ENCODE measurements around the gene NECTIN2.
"Not testable (repeated sequence)": the region's sequence is repeated elsewhere in the genome, so short reads cannot be mapped to it uniquely, and the experiment has no call there.

NECTIN2 gene

DNA sequence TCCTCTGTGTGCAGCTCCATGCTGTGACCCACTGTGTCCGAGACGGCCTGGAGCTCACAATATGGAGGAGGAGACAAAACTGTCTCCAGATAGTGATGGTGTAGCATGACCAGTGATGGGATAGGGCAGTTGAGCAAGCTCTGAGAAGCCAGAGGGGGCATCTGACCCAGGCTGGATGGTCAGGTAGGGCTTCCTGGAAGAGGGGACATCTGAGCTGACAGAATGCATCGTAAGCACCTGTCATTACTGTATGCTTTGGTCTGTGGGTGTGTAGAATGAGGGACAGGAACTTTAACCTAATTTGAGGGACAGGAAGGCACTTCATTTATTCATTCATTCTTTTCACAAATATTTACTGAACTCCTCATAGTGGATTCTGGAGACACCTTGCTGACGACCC lies 38.5 kb downstream of the NECTIN2 start:
- DNase-seq (ENCODE audit: low read depth, low spot score): no peak

- no peak for DNase-seq (ENCODE audit: low read depth, low spot score)
Measured at GRCh38 chr19:44886141-44886540, 40.0 kb downstream of the NECTIN2 start.

DNA sequence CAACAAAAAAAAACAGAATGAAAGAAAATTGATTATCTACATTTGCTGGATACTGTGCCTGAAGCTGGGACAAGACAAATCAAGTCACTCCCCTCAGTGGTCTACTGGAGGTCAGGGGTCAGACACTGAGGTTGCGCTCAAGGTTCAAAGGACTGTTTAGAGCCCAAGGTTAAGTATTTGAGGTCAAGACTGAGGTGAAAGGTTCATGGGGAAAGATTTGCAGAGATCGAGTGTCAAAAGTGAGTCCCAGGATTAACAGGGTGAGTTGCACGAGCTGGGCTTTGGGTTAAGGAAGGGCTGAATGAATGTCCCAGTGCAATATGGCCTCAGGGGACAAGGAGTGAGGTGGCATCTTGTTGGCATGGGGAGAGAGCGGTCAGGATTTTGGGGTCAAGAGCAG lies 41.6 kb downstream of the NECTIN2 start:
- DNase-seq (ENCODE audit: low read depth, low spot score): no peak

- DNase-seq (ENCODE audit: low read depth, low spot score): not testable (repeated sequence)
Measured at GRCh38 chr19:44888335-44888734, 42.2 kb downstream of the NECTIN2 start.

DNA sequence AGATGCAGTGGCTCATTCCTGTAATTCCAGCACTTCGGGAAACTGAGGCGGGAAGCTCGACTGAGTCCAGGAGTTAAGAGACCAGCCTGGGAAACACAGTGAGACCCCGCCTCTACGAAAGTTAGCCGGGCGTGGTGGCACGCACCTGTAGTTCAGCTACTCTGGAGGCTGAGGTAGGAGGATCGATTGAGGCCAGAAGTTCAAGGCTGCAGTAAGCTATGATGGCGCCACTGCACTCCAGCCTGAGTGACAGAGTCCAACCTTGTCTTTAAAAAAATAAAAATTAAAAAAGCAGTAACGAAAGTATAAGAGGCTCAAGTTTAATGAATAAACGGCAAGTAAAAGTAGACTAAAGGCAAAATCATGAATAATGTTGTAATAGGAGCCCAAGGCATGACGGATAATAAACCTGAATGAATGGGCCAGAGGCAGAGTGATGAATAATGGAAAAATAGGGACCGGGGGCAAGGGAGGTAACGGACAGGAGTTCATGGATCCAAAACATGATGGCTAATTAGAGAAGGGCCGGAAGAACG lies 43.8 kb downstream of the NECTIN2 start:
- no peak for DNase-seq (ENCODE audit: low read depth, low spot score)

- DNase-seq (ENCODE audit: low read depth, low spot score): peak; percentile 100
Measured at GRCh38 chr19:44890366-44891015, 44.4 kb downstream of the NECTIN2 start.

DNA sequence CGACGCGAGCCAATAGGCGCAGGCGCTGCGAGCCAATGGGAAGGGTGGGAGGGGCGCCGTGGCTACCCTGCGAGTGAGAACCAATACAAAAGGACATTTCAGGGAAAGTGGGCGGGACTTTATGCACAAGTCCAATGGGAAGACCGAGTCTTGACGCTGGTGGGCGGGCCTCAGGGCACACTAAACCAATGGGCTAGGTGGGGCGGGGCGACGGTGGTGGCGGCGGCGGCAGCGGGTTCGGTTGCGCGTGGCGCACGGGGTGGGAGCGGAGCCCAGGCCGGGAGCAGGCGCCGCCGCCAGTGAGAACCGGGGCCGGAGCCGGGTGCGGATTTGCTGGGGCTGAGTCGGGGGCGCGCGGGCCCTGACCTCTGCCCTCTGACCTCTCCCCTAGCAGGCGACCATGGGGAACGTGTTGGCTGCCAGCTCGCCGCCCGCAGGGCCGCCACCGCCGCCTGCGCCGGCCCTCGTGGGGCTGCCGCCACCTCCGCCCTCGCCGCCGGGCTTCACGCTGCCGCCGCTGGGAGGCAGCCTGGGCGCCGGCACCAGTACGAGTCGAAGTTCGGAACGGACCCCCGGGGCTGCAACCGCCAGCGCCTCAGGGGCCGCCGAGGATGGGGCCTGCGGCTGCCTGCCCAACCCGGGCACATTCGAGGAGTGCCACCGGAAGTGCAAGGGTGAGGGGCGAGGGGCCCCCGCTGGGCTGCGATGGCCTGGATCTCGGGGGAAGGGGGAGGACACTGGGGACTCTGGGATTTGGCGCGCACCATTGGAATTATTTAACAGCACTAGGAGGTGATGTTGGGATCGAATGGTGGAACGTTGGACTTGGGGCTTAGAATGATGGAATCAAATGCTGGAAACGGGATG lies 45.2 kb downstream of the NECTIN2 start, which contains the start of gene TOMM40:
TSS of gene TOMM40 (plus strand) at position 239 of the 867 bp plus-strand sequence. CDS start at position 401, 162 bp downstream.
- DNase-seq (ENCODE audit: low read depth, low spot score): no peak

- no peak for DNase-seq (ENCODE audit: low read depth, low spot score)
Measured at GRCh38 chr19:44892932-44893331, 46.8 kb downstream of the NECTIN2 start.

- no peak for DNase-seq (ENCODE audit: low read depth, low spot score)
Measured at GRCh38 chr19:44893332-44894051, 47.4 kb downstream of the NECTIN2 start.

- no peak for DNase-seq (ENCODE audit: low read depth, low spot score)
Measured at GRCh38 chr19:44894052-44894400, 47.9 kb downstream of the NECTIN2 start.

- DNase-seq (ENCODE audit: low read depth, low spot score): no peak
Measured at GRCh38 chr19:44894946-44895345, 48.8 kb downstream of the NECTIN2 start.

- no peak for DNase-seq (ENCODE audit: low read depth, low spot score)
Measured at GRCh38 chr19:44897835-44898234, 51.7 kb downstream of the NECTIN2 start.

DNA sequence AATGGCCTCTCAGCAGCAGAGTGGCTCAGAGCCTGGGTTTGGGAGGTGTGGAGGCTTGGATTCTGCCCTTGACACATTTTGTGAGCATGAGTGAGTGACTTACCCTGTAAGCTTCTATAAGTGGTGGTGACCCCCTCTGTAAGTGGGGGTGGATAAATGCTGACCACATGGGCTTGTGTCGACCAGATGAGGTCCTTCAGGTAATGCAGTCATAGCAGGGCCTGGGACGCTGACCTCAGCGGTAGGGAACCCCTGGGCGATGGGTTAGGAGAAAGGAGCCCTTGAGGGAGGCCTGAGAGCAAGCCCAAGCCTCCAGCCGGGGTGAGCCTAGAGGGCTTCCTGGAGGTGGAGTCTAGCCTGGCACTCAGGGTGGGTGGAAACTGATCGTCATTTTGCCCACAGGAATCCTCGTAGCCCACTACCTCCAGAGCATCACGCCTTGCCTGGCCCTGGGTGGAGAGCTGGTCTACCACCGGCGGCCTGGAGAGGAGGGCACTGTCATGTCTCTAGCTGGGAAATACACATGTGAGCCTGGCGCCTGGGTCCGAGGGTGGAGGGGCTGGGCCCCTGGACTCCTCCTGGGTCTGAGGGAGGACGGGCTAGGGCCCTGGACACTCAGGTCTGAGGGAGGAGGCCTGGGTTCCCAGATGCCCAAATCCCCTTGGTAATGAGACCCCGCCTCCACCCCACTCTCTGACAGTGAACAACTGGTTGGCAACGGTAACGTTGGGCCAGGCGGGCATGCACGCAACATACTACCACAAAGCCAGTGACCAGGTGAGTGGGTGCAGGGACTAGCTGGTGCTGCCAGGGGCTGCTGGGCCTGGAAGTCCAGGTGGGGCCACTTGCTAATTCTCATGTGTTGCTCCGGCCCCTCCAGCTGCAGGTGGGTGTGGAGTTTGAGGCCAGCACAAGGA lies 54.5 kb downstream of the NECTIN2 start:
- no peak for DNase-seq (ENCODE audit: low read depth, low spot score)

GRCh38 chr19:44903216-44903601 lies 57.1 kb downstream of the NECTIN2 start:
- DNase-seq (ENCODE audit: low read depth, low spot score): no peak

DNA sequence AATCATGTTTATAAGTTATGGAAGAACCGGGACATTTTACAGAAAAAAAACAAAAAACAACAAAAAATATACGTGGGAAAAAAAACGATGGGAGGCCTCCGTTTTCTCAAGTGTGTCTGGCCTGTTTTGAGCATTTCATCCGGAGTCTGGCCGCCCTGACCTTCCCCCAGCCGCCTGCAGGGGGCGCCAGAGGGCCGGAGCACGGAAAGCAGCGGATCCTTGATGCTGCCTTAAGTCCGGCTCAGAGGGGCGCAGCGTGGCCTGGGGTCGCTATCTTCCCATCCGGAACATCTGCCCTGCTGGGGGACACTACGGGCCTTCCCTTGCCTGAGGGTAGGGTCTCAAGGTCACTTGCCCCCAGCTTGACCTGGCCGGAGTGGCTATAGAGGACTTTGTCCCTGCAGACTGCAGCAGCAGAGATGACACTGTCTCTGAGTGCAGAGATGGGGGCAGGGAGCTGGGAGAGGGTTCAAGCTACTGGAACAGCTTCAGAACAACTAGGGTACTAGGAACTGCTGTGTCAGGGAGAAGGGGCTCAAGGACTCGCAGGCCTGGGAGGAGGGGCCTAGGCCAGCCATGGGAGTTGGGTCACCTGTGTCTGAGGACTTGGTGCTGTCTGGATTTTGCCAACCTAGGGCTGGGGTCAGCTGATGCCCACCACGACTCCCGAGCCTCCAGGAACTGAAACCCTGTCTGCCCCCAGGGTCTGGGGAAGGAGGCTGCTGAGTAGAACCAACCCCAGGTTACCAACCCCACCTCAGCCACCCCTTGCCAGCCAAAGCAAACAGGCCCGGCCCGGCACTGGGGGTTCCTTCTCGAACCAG lies 57.7 kb downstream of the NECTIN2 start:
- DNase-seq (ENCODE audit: low read depth, low spot score): peak; percentile 95

DNA sequence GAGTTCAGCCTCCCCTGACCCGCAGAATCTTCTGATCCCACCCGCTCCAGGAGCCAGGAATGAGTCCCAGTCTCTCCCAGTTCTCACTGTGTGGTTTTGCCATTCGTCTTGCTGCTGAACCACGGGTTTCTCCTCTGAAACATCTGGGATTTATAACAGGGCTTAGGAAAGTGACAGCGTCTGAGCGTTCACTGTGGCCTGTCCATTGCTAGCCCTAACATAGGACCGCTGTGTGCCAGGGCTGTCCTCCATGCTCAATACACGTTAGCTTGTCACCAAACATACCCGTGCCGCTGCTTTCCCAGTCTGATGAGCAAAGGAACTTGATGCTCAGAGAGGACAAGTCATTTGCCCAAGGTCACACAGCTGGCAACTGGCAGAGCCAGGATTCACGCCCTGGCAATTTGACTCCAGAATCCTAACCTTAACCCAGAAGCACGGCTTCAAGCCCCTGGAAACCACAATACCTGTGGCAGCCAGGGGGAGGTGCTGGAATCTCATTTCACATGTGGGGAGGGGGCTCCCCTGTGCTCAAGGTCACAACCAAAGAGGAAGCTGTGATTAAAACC lies 58.4 kb downstream of the NECTIN2 start:
- no peak for DNase-seq (ENCODE audit: low read depth, low spot score)

DNA sequence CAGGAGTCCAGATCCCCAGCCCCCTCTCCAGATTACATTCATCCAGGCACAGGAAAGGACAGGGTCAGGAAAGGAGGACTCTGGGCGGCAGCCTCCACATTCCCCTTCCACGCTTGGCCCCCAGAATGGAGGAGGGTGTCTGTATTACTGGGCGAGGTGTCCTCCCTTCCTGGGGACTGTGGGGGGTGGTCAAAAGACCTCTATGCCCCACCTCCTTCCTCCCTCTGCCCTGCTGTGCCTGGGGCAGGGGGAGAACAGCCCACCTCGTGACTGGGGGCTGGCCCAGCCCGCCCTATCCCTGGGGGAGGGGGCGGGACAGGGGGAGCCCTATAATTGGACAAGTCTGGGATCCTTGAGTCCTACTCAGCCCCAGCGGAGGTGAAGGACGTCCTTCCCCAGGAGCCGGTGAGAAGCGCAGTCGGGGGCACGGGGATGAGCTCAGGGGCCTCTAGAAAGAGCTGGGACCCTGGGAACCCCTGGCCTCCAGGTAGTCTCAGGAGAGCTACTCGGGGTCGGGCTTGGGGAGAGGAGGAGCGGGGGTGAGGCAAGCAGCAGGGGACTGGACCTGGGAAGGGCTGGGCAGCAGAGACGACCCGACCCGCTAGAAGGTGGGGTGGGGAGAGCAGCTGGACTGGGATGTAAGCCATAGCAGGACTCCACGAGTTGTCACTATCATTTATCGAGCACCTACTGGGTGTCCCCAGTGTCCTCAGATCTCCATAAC lies 59.5 kb downstream of the NECTIN2 start, which contains the start of gene APOE:
TSS of gene APOE (plus strand) at position 360 of the 724 bp plus-strand sequence. CDS start 829 bp downstream, outside the sequence.
- peak; percentile 86 for DNase-seq (ENCODE audit: low read depth, low spot score)

DNA sequence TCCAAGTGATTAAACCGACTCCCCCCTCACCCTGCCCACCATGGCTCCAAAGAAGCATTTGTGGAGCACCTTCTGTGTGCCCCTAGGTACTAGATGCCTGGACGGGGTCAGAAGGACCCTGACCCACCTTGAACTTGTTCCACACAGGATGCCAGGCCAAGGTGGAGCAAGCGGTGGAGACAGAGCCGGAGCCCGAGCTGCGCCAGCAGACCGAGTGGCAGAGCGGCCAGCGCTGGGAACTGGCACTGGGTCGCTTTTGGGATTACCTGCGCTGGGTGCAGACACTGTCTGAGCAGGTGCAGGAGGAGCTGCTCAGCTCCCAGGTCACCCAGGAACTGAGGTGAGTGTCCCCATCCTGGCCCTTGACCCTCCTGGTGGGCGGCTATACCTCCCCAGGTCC lies 61.5 kb downstream of the NECTIN2 start:
- no peak for DNase-seq (ENCODE audit: low read depth, low spot score)
